Gastrocnemius medialis (tissue), 4 donors: Measurements from ENCODE around the gene ARSK.

Experiments
- CTCF ChIP-seq, 5 experiments: fragments of 450-650 bp in 3 of 5; fragments of 200-600 bp in 2 of 5; sonication (generic) in 2 of 5; IDR thresholded peaks in 4 of 5; conservative IDR thresholded peaks in 1 of 5; 1 replicate in 4 of 5; 2 replicates in 1 of 5; pipeline ENCODE4 v1.5.1; 2016 to 2019; ENCODE audit warnings: antibody characterized with exemption in 5 of 5, mild to moderate bottlenecking in 3 of 5, moderate library complexity in 3 of 5
- POLR2A ChIP-seq, 2 donors: fragments of 450-650 bp; IDR thresholded peaks; one replicate each; pipeline ENCODE4 v1.6.1; 2017; ENCODE audit warnings: antibody characterized with exemption in 2 of 2, mild to moderate bottlenecking in 2 of 2, moderate library complexity in 2 of 2

- TF ChIP-seq CTCF (IDR thresholded peaks at IDR 0.05 in 4 of 5, conservative IDR thresholded peaks at IDR 0.05 in 1 of 5) = no peak
- TF ChIP-seq POLR2A (IDR thresholded peaks at IDR 0.05) = no peak
Observed at GRCh38 chr5:95531491-95531890, 23.4 kb upstream of the ARSK start.
